Measurements from ENCODE around the gene FGF2.
"Not testable (repeated sequence)": the region's sequence is repeated elsewhere in the genome, so short reads cannot be mapped to it uniquely, and the experiment has no call there.

FGF2 gene

DNA sequence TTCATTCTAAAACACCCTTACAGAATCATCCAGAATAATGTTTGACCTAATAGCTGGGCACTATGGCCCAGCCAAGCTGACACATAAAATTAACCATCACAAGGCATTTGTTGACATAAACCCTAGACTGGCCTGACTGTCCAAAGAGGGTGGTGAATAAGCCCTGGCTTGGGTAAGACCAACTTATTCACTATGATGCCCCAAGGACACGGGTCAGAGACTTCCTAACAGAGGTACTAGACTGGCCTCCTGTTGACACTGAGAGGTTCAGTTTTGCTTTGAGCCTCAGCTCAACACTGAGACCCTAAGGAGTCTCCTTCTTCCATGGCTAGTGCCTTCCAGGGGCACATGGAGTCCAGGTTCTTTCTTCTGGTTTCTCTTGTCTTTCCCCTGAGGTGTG is 21.3 kb downstream of the FGF2 start:
- DNase-seq (ENCODE audit: low spot score): no peak

GRCh38 chr4:122849789-122850188 is 23.2 kb downstream of the FGF2 start:
- DNase-seq (ENCODE audit: low spot score): not testable (repeated sequence)

DNA sequence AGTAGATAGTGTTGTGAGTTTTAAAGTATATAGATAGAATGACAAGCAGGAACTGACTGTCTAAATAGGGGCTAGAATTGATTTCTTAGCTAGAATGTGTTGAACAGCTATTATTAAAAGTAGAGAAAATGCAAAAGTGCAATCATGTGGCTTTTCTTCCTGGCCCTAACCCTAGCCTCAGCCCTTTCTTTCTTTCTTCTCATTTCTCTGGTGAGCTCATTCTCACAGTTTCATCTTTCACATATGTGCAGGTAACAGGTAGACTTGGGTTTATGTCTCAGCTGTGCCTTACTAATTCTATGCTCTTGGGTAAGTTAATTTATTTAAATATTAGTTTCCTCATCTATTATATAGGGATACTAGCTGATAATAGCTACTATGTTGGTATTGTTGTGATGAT is 24.9 kb downstream of the FGF2 start:
- no peak for DNase-seq (ENCODE audit: low spot score)

- DNase-seq (ENCODE audit: low spot score): no peak
Observed at GRCh38 chr4:122854447-122855352, 28.1 kb downstream of the FGF2 start.

DNA sequence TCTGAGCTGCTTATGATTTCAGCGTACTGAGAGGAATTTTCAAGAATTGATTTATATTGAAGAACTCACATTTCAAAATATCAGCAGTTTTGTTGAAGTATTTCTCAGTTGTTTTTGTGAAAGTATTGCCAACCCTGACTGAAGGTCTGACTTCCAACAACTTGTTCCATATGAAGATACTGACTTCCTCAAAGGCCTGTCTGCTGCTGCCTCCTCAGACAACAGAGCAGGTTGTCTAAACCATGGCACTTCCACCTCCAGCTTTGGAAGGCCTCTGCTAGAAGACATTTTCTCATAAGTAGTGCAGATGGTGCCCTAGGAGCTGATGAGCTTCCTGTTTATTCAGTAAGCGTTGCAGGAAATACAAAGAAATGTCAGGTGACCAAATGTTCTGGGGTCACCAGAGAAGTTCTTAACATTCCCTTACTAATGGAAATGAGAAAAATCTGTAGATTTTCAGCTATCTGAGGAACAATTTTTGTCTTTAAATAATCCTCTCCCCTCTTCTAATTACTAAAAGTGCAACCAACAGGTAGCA is 28.8 kb downstream of the FGF2 start:
- no peak for DNase-seq (ENCODE audit: low spot score)

GRCh38 chr4:122857160-122857559 is 30.5 kb downstream of the FGF2 start:
- no peak for DNase-seq (ENCODE audit: low spot score)

DNA sequence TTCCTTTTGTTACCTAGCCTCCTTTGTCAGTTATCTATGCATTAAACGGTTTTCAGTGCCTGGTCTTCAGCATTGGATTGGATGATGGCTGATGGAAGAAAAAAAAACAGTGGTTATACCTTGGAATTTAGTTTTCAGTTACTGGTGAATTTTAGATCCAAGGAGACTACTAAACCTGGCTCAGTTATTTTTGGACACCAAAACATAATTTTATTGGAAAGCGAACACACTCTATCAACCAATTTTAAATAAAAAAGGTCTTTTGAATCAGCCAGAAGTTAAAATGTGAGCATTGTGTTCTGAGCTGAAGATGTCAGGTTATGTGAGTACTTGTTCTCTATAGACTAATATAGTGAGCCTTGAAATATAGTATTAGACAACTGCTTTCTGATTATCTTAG is 32.1 kb downstream of the FGF2 start:
- no peak for DNase-seq (ENCODE audit: low spot score)

DNA sequence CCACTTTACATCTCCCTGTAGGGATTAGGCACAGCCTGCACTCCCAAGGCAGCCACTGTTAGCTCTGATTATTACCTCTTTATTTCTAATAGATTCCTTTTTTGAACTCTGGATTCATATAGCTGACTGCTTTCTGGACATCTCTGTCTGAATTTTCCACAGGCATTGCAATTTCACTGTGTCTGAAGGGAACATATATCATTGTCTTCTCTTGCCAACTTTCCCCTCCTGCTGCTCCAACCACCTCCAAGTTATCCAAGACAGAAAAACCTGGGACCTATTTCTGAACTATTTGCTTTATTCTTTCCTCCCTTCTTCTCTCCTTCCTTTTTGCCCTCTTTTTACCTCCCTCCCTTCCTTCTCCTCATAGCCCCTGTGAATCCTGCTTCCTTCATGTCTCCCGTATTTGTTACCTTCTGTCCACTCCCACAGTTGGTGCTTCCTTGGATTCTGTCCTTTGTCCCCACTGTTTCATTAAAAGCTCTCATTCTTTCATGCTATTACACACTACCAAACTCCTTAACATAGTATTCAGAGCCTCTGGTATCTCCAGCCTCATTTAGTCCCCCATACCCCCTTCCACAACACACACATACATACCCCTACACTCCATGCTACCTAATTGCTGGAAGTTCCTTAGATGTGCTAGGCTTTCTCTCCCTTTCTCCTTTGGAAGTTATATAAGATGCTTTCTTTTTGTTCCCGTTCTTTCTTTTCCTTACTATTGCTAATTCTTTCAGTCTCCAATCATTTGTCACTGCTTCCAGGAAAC is 34.7 kb downstream of the FGF2 start:
- no peak for DNase-seq (ENCODE audit: low spot score)

DNA sequence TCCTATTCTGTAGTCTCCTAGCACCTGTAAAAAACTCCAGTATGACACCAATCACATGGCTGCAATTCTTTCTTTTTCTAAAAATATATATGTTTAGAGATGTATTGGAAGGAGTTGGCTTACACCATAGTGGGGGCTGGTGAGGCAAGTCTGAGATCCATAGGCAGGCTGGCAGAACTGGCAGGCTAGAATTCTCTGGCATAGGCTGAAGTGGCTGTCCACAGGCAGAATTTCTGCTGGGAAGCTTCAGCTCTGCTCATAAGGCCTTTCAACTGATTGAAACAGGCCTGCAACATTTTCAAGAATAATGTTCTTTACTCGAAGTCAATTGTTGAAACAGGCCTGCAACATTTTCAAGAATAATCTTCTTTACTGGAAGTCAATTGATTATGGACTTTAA is 37.0 kb downstream of the FGF2 start:
- no peak for DNase-seq (ENCODE audit: low spot score)

- no peak for DNase-seq (ENCODE audit: low spot score)
Observed at GRCh38 chr4:122865425-122865824, 38.8 kb downstream of the FGF2 start.

DNA sequence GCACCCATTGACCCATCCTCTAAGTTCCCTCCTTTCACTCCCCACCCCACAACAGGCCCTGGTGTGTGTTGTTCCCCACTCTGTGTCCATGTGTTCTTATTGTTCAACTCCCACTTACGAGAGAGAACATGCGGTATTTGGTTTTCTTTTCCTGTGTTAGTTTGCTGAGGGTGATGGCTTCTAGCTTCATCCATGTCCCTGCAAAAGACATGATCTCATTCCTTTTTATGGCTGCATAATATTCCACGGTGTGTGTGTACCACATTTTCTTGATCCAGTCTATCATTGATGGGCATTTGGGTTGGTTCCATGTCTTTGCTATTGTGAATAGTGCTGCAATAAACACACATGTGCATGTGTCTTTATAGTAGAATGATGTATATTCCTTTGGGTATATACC is 41.6 kb downstream of the FGF2 start:
- not testable (repeated sequence) for DNase-seq (ENCODE audit: low spot score)

GRCh38 chr4:122873146-122873545 is 46.5 kb downstream of the FGF2 start:
- no peak for DNase-seq (ENCODE audit: low spot score)

DNA sequence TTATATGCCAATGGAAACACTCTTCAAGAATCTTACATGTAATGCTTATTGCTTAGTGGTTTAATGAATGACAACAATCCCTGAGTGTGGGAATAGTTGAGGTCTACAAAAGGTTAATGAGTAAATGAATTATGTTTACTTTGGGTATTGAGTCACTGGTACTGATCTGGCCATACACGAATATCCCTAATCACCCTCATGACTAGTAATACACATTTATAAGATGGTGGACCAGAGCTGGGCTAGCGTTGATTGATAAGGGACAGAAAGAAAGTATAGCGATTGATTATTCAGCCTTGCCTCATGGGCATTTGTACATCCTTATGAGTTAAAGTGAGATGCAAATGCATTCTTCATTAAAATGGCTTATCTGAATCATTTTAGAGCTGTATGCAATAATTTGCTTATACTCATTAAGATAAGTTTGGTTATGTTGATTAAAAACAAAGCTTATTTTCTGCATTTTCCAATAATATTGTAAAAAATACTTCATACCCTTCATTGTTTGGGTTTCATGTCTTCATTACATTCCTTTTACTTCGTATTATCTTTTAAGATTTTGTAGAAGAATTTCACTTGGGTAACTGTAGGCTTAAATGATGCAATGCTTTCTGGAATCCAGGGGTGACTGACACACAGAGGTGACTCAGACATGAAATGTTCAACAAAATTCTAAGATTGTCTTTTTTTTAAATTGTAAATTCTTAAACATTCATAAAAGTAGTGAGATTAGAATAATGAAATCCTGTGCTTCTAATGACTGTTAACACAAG is 47.4 kb downstream of the FGF2 start:
- peak; percentile 77 for DNase-seq (ENCODE audit: low spot score)

DNA sequence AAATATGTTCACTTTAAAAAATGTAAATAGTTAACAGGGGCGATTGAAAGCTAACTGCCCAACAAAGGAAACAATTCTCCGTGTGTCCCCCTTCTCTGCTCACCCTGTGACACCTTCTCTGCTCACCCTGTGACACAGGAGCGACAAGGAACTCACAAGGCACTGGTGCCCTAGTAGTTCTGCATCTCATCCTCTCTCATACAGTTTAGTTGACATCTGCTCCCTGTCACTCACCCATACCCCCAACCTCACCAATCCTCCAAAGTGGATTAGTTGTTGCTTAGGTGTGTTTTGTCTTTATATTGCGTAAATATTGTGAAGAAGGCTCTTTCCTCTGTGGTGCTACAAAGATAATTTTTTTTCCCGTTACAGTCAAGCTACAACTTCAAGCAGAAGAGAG is 49.3 kb downstream of the FGF2 start:
- no peak for DNase-seq (ENCODE audit: low spot score)

GRCh38 chr4:122876456-122876855 is 49.8 kb downstream of the FGF2 start:
- no peak for DNase-seq (ENCODE audit: low spot score)

- DNase-seq (ENCODE audit: low spot score): no peak
Observed at GRCh38 chr4:122879001-122879400, 52.4 kb downstream of the FGF2 start.

DNA sequence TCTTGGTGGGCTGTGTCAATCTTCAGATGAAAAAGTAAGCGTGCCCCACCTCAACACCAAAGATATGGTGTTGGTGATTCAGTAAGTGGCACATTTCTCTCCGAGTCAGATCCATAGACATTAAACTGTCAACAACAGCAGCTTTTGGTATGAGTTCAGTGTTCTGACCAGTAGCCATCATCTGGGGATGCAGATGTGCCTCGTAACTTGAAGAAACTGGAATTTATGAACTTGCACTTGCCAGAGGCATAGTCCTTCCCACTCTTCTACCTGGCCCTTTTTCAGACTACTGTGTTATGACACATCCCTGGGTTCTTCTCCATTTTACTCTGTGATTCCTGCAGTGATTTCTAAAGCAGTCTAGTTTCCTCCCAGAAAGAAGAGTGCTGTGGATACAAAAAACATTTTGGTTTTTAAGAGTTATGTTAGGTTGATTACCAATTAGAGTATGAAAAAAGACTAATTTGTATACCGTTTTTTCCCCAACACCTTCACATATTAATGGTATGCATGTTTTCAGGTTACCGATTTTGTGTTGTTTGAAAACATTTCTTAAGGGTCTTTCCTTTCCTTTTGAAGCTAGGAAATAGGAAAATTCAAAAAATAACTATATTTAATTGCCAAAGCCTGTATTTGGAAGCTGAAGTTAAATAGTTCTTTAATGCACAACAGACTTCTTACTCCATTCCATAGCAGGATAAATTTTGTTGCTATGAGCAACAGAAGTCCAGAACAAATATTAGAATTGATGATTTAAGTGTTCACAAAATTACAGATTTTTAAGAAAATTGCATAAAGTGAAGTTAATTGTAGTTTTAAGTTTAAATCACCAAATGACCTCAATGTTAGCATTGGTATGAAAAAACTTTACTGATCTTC is 56.5 kb downstream of the FGF2 start:
- peak; percentile 29 for DNase-seq (ENCODE audit: low spot score)

DNA sequence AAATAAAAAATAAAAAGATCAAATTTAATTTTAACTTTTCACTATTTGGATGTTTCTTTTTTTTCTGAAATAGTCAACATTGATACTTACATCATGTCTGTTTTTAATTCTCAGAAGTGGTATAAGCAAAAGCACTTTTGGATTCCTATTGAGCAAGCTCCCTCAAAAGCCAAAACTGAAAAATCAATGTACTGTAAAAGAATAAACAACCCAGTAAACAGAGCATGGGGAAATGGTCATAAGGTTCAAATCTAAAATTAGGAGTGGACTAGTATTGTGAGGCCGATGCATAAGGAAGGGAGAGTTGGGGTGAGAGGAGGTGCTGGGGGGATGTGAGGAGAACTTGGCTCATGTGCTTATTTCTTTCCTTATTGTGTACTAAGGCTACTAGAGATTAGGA is 57.9 kb downstream of the FGF2 start:
- no peak for DNase-seq (ENCODE audit: low spot score)

GRCh38 chr4:122889726-122890125 is 63.1 kb downstream of the FGF2 start:
- no peak for DNase-seq (ENCODE audit: low spot score)

DNA sequence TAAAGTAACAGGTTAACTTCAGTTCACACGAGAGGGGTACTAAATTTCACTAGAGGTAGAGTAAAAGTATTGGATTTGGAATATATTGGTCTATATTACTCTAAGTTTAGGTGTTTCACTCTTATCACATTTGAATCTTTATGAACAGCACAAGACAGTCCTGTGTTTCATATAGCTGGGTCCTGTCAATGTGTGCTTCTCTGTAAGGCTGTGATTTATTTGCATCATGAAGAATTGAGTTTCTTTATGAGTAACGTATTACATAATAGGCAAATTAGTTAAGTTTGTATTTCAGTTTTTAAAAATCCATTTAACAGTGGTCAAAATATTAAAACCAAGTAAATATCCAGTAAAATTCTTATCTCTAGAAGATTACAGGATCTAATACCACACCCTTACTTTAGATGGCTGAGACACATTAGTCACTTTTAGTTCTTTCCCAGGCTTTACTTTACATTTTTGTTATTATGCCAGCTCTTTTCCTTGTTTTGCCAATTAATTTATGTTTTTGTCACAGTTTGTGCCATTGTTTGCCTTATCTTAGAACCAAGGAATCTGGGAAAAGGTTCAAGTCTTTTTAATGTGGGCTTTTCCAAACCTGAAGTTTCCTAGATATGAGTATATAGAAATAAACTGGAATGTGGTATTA is 63.6 kb downstream of the FGF2 start:
- no peak for DNase-seq (ENCODE audit: low spot score)

DNA sequence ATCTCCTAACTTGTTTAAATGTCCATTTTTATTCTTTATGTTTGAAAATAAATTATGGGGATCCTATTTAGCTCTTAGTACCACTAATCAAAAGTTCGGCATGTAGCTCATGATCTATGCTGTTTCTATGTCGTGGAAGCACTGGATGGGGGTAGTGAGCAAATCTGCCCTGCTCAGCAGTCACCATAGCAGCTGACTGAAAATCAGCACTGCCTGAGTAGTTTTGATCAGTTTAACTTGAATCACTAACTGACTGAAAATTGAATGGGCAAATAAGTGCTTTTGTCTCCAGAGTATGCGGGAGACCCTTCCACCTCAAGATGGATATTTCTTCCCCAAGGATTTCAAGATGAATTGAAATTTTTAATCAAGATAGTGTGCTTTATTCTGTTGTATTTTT is 68.2 kb downstream of the FGF2 start:
- DNase-seq (ENCODE audit: low spot score): no peak

Measured in GM03348 (cell line).